GM21526 (cell line): ENCODE data around the gene EDEM1.
A peak's percentile ranks its signal among the peaks of the same experiment; 100 is the strongest.
"Not testable (repeated sequence)": the region's sequence is repeated elsewhere in the genome, so short reads cannot be mapped to it uniquely, and the experiment has no call there.

Experiments
- ATAC-seq: cut with Tn5 transposase; IDR thresholded peaks from one replicate; pipeline ENCODE4 v1.9.1; 2021; ENCODE audit warnings: moderate library complexity; ENCODE audit not compliant: unreplicated experiment, low FRiP score

EDEM1 gene

DNA sequence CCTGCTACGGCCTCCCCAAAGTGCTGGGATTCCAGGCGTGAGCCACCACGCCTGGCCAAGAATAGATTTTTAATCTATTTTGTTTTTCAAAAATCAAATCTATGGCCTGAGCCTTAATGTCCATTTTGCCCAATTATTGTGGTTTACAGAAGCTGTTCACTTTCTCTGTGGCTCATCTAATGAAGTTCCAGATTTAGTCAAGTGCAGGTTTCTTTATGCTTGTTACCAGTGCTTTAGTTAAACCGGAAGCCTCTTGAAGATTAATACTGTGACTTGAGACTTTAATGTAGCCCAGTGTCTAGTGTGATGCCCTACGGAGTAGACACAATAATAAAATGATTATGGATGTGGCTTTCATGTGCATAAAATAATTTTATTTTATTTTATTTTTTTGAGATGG lies 16.5 kb upstream of the EDEM1 start:
- no peak for ATAC-seq

DNA sequence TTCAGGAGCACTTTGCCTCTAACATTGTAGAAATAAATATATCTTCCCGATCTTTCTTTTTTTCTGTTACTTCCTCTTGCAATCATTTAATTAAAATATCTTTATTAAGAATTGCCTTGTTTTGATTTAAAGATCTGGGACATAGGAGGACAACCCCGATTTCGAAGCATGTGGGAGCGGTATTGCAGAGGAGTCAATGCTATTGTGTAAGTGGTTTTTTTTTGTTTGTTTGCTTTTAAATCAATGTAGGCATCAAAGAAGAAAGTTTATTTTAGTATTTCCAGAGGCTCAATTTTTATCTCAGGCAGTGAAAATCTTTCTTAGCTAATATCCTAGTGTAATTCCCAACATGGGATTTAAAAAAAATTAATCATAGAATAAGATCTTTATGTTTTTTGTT lies 15.5 kb upstream of the EDEM1 start:
- ATAC-seq = no peak

DNA sequence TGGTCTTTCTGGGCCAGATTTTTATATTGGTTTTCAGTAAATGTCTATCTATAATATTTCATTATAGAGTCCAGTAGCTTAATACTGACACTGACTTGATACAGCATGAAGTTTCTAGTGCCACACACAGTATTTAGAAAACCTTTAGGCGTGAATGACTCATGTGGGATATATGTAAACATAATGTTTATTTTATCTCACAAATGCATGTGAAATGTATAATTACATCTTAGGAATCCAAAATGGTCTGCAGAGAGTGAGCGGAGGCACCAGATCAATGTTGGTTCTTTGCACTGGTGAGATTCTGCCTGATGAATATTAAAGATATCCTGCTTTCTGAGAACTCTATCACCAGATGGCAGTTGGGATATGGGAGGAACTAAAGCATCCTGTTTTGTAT lies 8.5 kb upstream of the EDEM1 start:
- ATAC-seq = not testable (repeated sequence)

DNA sequence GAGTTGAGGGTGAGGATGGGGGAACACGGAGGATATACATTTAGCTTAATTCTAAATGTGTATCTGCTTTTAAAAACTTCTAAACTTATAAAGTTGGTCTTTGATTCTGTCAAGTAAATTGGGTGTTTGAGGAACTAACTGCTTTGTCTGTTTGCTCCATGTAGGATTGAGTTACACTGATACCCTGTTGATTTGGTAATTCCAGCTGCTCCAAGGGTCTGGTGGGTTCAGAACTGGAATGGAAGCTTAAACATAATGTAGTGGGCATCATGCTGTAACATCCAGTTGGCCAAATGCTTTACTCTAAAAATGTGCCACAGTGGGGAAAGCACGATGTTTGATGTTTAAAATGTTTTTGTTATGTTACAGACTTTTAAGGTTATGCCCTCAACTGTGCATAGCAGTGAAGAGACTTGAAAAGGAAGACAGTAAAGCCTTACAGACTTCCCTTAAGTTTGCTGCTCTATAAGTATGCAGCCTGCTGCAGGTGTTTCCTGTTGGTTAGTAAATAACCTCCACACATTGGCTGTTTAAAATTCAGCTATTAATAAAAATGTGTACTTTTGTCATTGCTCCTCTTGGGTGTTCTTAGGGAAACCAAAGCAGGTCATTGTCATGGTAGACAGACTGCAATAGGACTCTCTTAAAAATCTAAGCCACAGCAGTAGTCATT lies 5.9 kb upstream of the EDEM1 start:
- ATAC-seq = peak; percentile 72

DNA sequence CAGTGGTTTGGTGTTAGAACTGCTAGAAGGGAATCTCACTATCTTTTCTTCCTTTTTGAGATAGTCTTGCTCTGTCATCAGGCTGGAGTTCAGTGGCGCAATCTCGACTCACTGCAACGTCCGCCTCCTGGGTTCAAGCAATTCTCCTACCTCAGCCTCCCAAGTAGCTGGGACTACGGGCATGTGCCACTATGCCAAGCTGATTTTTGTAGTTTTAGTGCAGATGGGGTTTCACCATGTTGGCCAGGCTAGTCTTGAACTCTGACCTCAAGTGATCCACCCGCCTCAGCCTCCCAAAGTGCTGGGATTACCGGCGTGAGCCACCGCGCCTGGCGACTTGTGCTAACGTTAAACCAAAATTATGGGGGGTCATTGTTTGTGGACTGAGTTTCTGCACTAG lies 3.8 kb upstream of the EDEM1 start:
- ATAC-seq = not testable (repeated sequence)

DNA sequence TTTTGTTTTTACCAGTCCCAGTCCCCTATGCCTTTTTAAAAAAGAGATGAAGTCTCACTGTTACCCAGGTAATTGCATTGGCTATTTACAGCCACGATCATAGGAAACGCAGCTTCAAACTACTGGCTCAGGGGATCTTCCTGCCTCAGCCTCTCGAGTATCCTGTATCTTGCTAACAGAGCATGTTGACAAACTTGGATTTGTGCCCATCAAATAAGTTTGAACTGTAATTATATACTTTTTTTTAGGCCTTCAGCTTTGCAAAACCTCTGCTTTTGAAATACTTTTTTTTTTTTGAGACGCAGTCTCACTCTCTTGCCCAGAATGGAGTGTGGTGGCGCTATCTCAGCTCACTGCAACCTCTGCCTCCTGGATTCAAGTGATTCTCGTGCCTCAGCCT lies 3.0 kb upstream of the EDEM1 start:
- no peak for ATAC-seq

DNA sequence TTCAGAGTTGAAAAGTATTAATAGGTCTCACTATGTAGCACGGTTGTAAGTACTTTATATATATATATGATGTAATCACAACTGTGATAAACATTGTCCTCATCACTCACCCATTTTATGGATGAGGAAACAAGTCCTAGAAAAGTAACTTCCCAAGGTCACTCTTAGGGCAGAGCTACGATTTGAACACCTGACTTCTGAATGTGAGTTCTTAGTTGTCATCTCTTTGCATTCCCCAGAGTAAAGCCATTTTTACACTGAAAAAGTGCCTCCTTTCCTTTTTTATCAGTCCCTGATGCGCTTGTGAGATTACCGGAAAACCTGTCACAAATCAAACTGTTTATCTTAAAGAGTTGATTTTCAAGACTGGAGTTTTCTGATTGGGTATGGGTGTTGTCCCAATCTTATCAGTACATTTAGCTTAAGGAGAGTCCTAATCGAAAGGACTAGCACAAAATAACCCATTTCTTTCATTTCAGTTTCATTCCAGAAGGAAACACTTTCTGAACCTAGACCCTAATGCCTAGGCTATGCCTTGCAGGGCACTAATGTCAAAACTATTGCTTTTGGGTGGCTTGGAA lies 2.3 kb upstream of the EDEM1 start:
- ATAC-seq = no peak

DNA sequence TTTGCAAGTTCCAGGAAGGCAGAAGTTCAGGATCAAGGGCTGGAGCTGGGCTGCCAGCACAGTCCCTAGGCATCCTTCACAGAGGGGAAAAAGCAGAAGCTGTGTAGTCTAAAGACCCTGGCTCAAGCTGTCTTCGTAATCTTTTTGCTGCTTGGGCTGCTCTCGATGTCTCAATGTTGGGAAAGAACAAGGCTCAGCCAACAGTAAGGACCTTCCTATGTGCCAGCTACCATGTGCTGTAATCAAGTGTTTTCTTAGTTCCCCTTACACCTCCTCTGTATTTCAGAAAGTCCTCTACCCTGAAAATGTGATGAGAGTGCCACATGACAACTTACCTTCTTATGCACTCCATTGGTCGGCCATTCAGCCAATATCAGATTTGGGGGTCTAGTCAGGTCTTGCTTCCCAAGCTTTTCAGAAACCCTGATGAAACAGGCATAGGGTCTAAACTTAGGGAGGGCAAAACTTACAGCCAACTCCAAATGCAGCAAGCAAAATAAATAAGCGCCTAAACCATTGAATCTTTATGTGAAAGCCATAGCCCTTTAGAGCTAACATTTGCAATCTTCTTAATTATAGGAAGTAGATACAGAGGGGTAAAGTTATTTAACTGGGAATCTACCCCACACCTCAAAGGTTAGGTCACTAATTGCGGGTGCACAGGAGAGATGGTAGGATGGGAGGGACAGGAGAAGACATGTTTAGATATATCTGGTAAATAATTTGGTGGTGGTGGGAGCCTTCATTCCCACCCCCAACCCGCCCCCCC lies 1.2 kb upstream of the EDEM1 start:
- peak; percentile 17 for ATAC-seq

DNA sequence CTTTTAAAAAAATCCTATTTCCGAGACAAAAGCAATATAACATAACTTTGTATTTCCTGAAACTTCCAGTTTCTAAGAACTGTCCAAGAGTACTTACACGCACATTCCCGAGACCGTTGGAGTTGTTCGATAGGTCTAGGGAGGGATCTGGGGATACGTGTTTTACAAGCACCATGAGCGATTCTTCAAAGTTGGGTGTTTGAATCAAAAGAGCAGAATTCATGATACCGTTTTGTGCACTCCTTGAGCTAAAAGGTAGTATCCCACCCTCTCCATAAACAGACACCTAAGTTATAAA lies 700 bp upstream of the EDEM1 start:
- no peak for ATAC-seq

DNA sequence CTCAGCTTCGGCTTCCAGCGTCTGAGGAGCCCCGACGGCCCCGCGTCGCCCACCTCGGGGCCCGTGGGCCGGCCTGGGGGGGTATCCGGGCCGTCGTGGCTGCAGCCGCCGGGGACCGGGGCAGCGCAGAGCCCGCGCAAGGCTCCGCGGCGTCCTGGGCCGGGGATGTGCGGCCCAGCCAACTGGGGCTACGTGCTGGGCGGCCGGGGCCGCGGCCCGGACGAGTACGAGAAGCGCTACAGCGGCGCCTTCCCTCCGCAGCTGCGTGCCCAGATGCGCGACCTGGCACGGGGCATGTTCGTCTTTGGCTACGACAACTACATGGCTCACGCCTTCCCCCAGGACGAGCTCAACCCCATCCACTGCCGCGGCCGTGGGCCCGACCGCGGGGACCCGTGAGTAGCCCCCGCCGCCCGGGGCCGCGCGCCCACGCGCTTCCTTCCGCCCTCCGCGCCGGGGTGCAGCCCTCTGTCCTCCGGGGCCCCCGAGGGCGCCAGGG lies 462 bp downstream of the EDEM1 start:
- ATAC-seq = peak; percentile 16

DNA sequence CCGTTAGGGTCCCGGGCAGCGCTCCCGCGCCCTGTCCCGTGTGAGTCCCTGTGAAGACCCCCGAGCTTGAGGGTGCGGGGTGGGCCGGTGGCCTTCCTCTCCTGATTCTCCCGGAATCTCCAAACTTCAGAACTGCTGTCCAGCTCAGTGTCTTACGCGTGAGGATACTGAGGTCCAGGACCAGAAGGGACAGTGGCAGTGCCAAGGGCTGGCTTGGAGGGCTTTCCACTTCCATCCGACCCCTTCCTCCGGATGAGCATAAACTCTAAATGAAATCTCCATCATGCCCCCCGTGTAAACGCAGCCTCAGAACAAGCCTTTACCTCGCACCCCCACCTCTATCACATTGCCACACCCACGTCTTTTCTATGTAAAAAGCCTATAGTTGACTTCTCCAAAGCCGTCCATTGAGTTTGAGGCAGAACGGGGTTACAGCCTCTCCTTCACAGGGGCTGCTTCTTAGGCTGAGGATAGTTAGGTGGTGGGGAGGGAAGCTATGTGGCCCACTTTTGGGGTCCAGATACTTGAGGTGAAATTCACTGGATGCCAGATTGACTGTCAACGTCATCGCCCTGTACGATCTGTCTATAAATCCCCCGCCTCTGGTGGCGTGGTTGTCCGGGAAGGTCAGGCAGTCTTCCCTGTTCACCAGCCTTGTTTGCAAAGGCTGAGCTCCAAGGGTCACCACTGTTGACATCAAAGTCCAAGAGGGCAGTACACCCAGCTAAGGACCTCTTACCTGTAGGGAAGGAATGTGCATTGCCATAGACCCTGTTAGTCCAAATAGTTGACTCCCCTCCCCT lies 1.1 kb downstream of the EDEM1 start:
- ATAC-seq = peak; percentile 9

DNA sequence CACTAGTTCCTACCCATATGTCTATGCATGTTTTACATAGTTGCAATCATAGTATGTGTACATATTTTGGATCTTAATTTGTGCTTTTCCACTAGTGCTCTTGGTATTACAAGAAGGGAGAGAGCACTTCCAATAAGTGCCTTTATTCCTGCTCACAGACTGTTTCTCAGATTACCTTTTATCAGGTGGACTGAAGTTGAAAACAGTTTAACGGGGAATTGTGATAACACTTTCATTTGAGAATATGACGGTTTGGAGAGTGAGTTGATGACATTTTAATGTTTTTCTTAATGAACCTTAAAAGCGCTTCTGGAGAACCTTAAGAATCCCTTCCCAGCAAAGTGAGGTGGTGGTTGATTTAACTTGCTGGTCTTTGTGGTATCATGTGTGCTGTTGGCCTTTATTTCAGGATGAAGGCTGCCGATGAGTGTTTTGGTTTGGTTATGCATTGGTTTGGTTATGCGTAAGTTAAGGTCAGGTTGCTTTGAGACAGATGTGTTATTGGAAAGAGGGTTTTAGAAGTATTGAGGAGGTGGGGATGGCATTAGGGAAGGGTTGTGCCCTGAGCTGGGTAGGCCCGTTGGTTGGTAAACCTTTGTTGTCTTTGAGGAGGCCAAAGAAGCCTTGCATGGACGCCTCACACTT lies 2.8 kb downstream of the EDEM1 start:
- no peak for ATAC-seq

DNA sequence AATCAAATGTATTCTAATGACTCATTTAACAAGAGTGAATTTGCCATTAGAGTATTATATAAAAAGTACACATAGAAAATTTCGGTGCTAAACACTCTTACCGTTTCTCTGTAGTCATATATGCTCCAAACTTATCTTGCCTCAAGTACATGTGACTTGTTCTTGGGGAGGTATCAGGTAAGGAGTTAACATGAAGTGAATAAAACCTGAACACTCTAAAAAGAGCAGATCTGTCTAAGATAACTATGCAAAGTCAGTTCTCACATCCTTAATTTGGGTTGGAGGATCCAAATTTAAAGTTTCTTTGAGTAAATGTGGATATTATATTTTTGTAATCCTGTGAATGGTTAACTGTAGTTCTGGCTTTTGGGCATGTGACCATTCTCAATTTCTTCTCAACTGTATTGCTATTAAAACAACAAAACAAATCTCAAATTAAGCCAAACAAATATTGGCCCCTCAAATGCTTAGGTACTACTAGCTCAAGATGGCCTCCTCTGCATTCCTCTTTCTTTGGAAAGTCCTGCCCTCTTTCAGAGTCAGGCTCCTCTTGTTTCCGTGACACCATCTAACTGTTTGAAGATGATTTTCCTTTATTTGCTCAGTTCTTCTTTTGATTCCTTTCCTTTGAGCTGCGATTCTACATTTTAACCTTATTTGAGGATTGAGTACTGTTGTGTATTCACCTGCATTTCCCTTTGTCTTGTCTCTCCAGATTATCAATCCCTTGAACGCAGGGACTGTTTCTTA lies 4.2 kb downstream of the EDEM1 start:
- ATAC-seq = no peak

DNA sequence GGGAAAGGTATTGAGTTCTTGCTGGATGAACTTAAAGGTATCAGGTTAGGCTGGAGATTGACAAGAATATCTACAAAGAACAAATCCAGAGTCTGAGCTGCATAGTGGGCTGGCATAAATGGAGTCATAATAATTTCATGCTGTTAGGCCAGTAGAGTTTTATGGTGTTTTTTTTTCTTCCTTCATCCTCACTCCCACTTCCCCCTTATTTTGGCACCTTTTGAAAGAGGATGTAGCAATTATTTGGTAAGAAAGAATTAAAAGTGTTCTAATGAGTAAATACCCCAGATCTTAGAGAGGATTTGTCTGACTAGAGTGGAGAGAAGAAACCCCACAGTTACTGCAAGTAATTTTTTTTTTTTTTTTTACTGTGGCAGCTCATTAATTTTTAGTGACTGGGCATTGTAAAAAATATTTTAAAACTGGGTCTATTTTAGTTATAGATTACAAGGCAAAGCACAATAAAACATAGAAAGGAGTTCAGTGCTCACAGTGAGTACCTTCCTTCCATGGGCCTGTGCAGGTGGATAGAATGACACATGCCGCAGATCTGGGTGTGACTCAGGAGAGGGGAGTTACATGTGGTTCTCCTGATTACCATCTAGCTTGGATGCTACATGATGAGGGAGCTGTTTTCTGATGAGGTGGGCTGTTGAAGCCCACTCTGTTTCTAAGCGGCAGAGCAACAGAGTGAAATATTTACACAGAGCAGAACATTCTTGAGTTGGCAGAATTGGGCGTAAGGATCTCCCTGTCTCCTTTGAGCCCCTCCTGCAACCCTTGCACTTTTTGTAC lies 5.3 kb downstream of the EDEM1 start:
- no peak for ATAC-seq

DNA sequence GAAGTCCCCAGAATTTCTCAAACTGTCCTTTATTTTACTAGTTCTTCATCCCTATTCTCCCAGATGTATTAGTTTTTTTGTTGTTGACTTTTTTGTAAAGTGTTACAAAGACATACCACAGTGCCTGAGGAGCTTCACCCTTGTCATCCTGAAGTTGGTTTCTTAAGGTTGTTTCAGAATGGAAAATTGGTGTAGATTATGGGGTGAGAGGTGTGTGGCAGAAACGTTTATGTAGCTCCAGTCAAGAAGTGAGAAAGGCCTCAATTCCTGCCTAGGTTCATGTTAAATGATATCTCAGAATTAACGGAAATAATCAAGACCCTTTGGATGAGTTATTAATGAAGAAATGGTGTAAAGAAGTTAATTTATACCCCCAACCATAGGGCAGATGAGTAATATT lies 6.8 kb downstream of the EDEM1 start:
- ATAC-seq = no peak

DNA sequence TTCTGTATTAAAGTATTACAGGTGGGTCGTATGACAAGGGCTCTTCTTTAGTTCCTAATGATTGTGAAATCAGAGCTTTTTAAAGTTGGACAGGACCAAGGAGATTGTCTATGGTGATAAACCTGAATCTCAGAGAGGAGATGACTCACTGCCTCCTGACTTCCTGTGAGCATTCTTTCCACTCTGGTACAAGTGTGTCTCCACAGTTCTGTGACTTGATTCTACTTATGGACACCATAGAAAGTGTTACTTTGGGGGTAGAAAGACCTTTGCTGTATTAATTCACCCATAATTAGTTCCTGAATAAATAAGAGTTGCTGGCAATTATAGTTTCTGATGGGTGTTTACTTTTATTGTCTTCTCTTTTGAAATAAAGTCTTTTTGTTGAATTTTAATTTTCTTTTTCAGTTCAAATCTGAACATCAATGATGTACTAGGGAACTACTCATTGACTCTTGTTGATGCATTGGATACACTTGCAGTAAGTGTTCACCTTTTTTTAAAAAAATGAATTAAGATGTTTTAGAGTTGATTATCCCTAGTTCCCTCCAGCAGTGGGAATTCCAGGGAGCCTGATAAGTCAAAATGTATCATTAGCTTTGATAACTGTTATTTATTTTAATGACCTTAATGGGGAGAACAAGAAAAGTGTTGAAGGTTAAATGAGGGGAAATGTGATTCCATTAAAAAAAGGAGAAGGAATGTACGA lies 7.4 kb downstream of the EDEM1 start:
- ATAC-seq = peak; percentile 38

DNA sequence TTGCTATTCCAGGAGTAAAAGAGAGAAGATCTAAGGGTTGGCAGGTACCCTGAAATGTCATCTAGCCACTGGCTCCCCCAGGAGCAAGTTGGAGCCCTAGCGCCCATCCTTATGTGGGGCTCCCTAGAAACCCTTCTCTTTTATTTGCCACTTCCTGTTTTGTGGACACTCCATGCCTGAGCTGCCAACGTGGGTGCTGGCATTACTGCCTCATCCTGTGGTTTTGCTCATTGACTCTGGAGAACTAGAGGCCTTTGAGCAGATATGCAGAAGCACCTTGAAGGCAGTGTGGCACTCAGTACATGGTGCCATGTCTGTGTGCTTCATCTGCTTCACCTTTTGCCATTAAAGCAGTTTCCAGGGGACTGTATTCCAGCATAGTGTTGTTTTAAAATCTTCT lies 8.1 kb downstream of the EDEM1 start:
- ATAC-seq = no peak

DNA sequence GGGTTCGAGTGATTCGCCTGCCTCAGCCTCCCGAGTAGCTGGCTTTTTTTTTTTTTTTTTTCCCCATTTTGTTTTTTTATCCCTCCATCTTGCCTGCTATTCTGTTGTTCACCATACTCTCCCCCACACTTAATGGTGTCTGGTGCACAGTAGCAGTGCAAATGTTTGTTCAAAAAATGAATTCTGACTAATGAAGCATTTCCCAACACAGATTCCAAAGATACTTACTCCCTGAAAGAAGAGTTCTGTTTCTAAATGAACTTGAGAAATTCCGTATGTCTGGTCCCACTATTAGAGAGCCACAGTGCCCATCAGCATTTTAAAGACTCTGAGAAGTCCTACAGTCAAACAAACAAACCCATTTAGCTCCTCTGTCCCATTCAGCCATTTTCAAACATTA lies 9.5 kb downstream of the EDEM1 start:
- ATAC-seq = no peak
